Heart left ventricle (tissue), 13 donors: ENCODE measurements around the gene COLEC12.

ENCODE experiments used
- POLR2A ChIP-seq, 2 donors: fragments of 450-650 bp; IDR thresholded peaks; one replicate each; pipeline ENCODE4 v1.6.1; 2017; ENCODE audit warnings: antibody characterized with exemption in 2 of 2, mild to moderate bottlenecking in 2 of 2, moderate library complexity in 2 of 2
- TF ChIP-seq, protein P1 (sequence below), 12 donors: fragments of 200-600 bp; sonication (generic) in 4 of 12; IDR thresholded peaks; one replicate each; pipeline versions ENCODE4 v1.5.0 to v1.8.0; 2018 to 2022; ENCODE audit warnings: antibody characterized with exemption in 12 of 12, mild to moderate bottlenecking in 5 of 12
- donor health status: ischemic (EF 13 %, LVEDD 7.1; RV severe dilation, severe dysfunction).
- donor health status: DM: no; HTN: yes; CAD: no.
- donor health status: DM: no; HTN: no; CAD: no.
- donor health status: ischemic (EF 25% LVEDD 6.9; RV normal size, moderate dysfunction).
- donor health status: ischemic (EF 25% LVEDD 5.7; RV mildly dilated, moderate dysfunction).
- donor health status: ischemic (EF 35%, LVEDD 5.7; RV mildly dilated, moderate dysfunction).
- donor health status: nonischemic (EF 11% LVEDD 7.7; RV severe dilation, severe dysfunction).
- donor health status: DM: yes; HTN: yes; CAD: no.
- donor health status: PGD.
- donor health status: ischemic (EF 29% LVEDD 5.4; RV normal size, mild dysfunction).
- donor health status: nonischemic (EF 23%, LVEDD 6.1; RV moderate dilation, normal function).

DNA sequence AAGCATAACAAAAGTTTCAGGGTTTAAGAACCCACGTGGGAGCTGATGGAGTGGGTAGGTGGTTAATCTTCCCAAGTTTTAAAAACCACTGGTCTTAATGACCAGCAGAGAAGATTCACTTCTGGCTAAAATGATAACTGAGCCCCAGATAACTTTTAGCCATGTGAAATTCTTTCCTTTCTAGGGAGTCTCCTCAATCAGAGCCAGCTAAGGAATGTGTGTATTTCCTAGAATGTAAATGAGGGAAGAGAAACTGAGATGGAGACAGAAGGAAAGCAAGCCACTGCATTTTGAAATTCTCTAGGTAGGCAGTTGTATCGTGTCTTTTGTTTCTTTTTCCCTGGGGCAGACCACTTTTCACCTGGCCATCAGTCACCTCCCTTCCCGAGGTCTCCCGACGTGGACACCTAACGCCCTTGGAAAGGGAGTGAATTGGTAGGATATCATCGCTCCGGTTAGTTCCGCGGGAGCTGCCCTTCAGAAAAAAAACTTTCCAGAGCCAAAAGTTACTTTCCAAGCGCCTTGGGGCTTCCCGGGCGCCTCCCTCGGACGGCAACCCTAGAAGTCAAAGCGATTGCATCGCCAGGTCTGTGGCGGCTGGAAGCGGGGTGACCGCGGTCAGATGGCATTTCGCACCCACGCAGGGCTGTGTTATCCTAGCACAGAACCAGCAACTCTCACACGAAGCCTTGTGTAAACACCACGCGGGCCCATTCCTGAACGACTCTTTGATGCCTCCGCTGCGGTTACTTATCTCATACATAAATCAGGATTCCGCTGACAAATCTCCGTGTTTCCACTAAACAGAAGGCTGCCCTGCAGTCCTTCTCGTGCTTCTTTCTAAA, 1.3 kb downstream of the COLEC12 start:
- TF ChIP-seq, protein P1, sequence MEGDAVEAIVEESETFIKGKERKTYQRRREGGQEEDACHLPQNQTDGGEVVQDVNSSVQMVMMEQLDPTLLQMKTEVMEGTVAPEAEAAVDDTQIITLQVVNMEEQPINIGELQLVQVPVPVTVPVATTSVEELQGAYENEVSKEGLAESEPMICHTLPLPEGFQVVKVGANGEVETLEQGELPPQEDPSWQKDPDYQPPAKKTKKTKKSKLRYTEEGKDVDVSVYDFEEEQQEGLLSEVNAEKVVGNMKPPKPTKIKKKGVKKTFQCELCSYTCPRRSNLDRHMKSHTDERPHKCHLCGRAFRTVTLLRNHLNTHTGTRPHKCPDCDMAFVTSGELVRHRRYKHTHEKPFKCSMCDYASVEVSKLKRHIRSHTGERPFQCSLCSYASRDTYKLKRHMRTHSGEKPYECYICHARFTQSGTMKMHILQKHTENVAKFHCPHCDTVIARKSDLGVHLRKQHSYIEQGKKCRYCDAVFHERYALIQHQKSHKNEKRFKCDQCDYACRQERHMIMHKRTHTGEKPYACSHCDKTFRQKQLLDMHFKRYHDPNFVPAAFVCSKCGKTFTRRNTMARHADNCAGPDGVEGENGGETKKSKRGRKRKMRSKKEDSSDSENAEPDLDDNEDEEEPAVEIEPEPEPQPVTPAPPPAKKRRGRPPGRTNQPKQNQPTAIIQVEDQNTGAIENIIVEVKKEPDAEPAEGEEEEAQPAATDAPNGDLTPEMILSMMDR (IDR thresholded peaks at IDR 0.05) = no peak
- TF ChIP-seq POLR2A (IDR thresholded peaks at IDR 0.05) = no peak
